ENCODE measurements around the gene ZNF763.

DNA sequence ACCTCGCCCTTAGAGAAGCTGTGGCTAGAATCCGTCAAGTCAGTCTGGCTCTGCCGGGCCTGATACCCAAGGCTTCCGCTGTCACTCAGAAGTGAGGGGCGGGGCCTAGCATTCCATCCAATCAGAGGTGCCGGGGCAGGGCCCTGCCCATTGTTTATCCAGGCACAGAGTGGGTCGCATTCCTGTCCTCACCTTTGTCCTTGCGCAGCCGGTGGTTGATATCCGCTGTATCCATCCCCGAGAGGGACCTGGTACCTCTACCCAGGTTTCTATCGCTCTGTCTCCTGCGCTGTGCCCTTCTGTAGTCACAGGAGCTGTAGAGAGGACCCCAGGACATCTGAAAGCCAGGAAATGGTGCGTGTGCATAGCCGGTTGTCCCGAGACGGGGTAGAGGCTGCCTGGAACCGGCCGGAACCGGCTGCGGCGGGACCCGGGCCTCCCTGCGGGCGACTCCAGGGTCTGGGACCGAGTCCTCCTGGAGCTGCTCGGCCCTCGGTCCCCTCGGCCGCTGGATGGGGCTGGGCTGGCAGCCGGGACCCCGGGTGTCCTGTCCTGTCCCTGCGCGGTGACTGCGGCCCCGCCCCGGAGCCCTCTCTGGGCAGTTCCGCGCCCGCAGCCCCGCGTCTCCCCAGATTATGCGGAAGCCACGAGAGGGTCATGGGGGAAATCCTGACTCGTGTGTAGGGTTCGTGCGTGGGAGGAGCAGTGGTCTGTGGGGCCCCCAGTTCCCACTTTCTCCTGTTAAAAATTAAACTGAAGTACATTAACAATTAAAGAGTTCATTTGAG, at the start of gene ZNF763:
- TF ChIP-seq CTCF (IDR thresholded peaks at IDR 0.05): no peak
- TF ChIP-seq POLR2A (IDR thresholded peaks at IDR 0.05): peak in 1 of 2 donors; percentile 87
